Measurements from ENCODE around the gene FAM210A.

- TF ChIP-seq CTCF (IDR thresholded peaks at IDR 0.05): no peak
- TF ChIP-seq POLR2A (IDR thresholded peaks at IDR 0.05): no peak
Observed at GRCh38 chr18:13726972-13727331, 594 bp upstream of the FAM210A start.

All from esophagus squamous epithelium (tissue), 4 donors.